GM19452 (cell line): ENCODE measurements around the gene SHANK2.
"Not testable (repeated sequence)": the region's sequence is repeated elsewhere in the genome, so short reads cannot be mapped to it uniquely, and the experiment has no call there.

ENCODE experiments used
- ATAC-seq: cut with Tn5 transposase; IDR thresholded peaks from one replicate; pipeline ENCODE4 v1.9.1; 2021; ENCODE audit not compliant: unreplicated experiment

Gene SHANK2

DNA sequence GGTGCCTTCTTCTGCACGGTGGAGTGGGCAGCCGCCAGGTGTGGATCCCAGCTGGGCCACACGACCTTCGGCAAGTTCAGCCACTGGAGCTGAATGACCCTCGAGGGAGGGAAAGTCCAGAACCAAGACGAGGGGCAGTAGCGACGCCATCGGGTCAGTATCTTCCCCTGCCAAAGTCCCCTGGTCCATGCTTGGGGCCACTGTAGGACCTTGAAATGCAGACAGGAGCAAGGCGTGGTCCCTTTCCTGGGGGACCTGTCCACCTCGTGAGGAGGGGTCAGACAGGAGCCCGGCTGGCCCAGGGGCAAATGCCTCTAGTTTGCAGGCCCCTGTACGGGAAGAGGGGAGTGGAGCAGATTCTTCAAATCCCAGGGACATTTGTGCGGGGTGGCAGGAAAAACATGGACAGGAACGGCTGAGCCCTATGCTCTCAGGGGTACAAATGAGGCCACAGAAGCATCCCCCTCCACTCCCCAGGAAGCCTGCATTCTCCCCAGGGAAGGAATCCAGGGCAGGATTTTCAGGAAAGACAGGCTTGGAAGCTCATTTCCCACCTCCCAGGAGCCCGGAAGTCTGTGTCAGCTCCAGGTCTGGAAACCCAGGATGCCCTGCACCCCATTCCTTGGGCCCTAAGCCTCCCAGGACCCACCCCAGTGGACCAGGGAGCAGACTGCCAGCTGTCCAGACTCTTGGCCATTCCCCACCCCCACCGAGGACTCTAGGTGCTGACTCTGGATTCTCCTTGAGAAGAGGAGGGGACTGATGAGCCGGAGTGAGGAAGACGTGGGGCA lies 6.6 kb downstream of the SHANK2 start:
- no peak for ATAC-seq

DNA sequence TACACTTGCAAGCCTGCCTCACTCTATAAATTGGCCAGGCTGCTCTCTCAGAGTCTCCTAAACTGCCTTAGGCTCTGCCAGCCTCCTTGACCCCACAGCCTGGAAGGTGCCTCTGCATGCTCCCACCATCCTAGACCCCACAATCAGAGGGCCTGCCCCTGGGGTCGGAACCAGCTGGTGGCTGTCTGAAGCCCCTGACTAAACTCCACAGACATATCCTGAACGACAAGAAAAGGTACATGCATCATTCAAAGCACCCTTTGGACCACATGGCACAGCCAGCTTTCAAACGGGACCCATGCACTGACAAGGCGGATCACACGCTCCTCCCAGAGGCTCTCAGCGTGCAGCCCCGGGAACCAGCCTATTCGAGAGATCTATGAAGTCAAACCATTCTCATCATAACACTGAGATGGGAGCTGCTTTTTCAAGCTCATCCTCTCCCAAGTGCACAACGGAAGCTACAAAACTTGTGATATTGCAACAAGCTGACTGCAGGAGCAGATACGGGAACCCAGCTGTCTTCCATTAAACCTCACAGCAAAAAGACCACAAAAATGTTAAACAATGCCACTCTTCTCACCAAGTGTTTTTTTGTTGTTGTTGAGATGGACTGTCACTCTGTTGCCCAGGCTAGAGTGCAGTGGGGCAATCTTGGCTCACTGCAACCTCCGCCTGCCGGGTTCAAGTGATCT lies 8.1 kb downstream of the SHANK2 start:
- no peak for ATAC-seq

DNA sequence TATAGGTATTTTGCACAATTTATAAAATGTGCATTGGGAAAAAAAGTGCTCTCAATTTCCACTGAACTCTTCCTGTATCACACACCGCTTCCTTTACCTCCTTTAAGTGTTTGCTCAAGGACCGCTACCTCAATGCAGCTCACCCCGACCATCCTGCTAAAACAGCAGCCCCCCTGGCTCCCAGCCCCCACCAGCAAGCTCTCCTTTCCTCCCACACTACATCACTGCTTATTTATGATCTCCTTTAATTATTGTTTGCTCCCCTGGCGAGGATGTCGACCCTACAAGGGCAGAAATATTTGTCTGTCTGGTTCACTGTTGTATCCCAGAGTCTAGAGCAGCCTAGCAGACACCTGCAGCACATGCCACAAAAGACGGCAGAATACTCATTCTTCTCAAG lies 10.0 kb downstream of the SHANK2 start:
- no peak for ATAC-seq

DNA sequence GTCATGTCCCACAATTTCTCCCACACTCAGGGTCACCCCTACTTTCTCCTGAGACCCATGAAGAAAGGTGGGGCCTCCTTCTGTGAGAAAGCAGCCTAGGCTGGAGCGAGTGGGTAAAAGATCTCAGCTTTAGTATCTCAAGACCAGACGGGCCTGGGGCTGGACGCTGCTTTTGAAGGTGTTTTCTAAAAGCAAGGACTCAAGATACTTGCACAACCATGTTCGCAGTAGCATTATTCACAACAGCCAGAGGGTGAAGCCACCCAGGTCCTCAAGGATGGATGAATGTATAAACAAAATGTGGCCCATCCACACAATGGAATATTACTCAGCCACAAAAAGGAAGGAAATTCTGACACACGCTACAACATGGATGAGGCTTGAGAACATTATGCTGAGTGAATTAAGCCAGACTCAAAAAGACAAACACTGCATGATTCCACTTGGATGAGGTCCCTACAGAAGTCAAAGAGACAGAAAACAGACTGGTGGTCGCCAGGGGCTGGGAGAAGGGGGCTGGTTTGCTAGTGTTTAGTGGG lies 10.6 kb downstream of the SHANK2 start:
- no peak for ATAC-seq

DNA sequence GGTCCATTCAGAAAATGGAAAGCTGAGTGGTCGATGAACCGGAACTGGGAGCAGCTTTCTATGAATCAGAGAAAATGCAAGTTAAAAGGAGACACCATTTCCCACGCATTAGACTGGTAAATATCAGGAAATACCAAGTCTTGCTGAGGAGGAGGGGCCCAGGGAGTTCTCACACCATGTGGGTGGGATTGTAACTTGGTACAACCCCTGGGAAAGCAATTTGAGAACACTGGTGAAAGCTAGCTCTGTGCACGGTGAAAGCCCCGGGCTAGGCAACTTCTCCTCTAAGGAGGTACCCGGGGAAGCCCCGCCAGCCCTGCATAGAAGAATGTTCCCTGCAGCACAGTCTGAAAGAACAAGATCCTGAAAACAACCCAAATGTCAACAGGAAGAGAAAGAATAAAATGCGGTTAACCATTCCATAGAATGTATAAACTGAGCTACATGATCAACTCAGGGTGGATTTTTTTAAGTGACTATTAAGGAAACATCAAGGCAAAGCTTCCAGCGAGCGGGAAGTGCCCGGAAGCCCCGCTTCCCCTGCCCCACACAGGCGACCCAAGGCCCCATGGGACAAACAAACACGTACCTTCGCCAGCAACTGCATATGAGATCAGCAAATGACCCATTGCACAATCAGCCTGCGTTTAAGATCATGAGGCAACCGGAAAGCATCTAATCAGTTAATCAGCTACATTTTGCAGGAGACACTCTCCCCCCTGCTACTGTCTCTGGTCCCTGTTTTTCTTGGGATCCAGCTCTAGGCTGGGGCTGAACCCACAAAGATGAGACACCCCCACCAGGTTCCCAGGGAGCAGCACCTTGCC lies 11.3 kb downstream of the SHANK2 start:
- no peak for ATAC-seq

DNA sequence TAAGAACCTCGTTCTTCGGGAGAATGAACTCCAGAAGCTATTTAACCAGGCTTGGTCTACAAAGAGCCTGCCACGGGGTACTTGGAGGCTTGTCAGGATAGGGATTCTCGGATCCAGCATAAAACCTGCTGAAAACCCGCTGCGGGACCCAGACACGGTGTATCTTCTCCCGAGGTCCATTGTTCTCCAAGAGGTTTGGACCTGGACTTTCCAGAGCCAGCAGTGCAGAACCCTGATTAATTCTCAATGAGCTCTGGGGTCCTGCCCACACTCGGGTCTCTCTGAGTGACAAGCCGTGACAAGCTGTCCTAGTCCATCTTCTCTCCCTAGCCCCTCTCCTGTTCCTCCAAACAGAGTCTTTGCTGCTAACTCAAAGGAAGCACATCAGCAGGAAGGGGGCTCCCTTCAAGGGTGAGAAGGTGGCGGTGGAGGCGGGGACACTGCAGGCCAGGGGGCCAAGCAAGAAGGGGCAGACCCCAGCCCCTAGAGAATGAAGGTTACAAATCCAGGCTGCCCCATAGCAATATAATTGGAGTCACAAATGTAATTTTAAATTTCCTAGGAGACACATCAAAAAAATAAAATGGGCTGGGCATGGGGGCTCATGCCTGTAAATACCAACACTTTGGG lies 12.2 kb downstream of the SHANK2 start:
- ATAC-seq: no peak

DNA sequence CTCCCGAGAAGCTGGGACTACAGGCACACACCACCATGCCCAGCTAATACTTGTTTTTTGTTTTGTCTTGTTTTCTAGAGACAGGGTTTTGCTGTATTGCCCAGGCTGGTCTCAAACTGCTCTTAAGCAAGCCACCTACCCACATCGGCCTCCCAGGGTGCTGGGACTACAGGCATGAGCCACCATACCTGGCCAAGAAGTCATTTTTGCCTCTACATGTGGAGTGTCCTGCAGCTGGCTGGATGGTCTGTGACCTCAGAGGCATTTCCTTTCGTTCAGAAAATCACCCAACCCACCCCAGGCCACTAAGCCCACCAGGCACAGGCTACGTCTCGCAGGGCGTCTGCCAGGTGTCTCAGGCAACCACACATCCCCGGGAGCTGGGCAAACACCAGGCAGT lies 12.8 kb downstream of the SHANK2 start:
- ATAC-seq: no peak

DNA sequence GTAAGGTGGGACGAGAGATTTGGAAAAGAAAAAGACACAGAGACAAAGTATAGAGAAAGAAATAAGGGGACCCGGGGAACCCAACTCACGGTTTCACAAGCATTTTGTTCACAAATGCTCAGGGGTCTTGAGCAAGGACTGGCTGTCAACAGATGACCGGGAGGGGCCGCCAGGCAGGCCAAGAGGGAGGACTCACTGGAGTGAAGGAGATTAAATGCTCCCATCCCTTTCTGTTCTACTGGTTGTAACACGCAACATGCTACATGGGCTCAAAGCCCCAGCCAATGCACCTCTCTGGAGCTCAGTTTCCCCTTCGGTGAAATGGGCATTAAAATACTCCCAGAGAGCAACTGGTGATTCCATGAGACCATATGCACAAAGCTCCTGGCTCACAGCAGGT lies 13.4 kb downstream of the SHANK2 start:
- ATAC-seq: no peak

DNA sequence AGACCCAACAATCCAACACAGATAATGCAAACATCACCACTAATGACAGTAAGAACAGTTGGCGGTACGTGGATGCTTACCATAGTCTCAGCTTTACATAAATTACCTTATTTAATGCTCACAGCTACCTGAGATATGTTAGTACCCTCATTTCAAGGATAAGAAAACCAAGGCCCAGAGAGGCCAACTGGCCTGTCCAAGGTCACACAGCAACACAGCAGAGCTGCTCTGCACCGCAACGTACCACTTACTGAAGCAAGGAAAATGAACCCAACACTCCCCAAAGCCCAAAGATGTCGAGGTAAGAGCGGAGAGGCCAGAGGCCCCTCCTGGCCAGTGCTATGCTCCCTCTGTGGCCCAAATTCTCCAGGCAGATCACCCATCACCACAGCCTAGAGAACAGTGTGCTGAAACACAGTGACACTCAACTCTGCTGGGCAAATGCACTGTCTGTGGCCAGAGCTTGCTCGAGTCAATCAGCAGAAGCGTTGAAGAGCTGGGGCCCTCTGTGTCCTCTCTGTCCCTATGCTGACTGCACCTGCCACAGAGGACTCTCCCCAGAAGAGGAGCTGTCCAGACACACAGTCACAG lies 14.0 kb downstream of the SHANK2 start:
- no peak for ATAC-seq

DNA sequence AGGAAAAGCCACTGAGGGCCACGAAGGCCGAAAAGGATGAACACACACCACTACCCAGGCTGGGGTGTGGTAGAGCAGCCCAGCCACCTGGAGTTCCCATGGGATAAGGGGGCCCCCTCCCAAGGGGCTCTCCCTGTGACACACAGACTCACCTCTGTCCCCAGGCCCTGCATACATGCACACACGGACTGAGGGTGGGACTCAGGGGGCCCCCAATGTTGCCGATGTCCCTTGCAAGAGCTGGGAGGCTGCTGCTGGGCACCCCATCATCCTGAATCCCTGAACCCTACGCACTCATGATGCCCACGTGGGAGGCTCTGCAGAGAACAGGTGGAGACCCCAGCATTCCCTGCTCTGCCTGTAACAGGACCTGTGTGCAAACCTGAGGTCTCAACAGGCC lies 14.5 kb downstream of the SHANK2 start:
- ATAC-seq: no peak

DNA sequence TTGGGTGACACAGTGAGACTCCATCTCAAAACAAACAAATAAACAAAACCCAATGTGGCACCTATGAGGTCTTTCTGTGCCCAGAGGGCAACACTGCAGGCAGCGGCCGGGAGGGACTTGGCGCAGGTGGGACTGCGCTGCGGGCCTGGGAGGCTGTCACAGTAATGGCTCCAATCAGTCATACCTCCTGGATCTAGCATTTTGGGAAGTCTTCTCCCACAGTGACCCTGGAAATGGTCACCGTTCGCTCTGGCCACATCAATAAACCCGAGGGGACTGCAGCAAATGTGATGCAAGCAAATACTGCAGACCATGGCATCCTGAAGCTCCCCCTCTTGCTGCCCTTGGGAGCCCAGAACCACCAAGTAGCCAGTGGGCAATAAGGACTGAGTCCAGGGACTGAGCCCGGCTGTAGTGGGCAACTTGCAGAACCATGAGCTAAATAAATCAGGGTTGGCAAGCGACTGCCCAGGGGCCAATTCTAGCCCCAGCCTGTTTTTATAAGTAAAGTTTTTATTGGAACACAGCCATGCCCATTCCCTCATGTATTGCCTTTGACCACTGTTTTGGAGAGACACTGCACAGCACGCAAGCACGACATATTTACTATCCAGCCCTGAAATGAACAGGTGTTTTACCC lies 15.4 kb downstream of the SHANK2 start:
- ATAC-seq: no peak

DNA sequence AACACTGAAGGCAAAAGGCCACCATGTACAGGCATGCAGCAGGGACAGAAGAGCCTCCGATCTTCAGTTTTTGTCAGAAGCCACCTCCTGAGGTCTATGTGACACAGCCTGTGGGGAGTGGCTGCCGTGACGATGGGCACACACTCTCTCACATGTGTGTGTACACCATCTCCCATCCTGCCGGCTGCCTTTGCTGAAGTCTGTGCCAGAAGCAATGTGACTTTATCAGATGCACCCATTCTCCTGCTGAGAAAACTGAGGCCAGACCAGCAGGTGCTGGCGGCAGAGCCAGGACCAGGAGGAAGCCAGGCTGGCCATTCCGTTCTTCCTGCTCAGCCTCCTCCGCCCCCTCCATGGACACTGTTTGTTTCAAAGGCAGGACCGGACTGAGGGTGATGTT lies 16.7 kb downstream of the SHANK2 start:
- ATAC-seq: no peak

DNA sequence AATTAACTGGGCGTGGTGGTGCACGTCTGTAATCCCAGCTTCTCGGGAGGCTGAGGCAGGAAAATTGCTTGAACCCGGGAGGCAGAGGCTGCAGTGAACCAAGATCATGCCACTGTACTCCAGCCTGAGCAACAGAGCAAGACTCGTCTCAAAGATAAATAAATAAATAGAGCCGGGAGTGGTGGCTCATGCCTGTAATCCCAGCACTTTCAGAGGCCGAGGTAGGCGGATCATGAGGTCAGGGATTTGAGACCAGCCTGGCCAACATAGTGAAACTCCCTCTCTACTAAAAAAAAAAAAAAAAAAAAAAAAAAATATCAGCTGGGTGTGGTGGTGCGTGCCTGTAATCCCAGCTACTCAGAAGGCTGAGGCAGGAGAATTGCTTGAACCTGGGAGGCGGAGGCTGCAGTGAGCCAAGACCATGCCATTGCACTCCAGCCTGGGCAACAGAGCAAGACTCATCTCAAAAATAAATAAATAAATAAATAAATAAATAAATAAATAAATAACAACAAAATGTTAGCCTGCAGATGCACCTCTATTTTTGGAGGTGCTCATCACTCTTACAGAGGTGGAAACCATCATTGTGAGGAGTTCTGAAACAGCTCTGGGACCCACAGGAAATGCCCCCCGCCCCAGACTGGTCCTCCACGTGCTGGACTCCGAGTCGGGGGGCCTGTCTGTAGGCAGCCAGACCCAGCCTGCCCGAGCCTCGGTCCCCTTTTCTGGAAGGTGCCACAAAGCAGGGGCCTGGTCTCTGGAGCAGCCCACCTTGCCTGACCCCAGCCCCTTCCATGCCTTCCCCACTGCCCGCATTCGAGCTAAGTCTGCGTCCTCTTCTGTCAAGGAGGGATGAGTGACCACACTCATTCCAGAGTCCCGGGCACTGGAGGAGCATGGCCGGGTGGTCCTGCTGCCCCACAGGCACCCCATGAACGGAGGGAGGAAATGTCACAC lies 18.2 kb downstream of the SHANK2 start:
- ATAC-seq: not testable (repeated sequence)

DNA sequence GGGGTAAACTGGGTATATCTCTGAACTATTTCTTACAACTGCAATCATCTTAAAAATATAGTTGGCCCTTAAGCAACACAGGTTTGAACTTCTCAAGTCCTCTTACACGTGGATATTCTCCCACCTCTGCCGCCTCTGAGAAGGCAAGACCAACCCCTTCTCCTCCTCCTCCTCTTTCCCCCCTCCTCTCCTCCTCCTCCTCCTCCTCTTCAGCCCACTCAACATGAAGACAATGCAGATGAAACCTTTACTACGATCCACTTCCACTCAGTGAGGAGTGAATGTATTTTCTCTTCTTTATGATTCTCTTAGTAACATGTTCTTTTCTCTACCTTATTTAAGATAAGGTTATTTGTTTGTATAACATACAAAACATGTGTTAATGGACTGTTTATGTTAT lies 20.0 kb downstream of the SHANK2 start:
- ATAC-seq: no peak

DNA sequence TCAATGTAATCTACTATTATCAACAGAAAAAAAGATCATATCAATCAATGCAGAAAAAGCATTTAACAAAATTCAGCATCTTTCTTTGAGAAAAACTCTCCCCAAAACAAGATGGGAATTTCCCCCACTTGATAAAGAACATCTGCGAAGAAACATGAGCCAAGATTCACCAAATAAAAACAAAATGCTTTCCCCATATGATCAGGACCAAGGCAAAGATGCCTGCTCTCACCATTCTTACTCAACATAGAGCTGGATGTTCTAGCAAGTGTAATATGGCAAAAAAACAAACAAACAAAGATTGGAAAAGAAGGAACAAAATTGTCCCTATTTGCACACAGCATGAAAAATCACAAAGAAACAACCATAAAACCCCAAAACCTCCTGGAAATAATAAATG lies 23.4 kb downstream of the SHANK2 start:
- no peak for ATAC-seq

DNA sequence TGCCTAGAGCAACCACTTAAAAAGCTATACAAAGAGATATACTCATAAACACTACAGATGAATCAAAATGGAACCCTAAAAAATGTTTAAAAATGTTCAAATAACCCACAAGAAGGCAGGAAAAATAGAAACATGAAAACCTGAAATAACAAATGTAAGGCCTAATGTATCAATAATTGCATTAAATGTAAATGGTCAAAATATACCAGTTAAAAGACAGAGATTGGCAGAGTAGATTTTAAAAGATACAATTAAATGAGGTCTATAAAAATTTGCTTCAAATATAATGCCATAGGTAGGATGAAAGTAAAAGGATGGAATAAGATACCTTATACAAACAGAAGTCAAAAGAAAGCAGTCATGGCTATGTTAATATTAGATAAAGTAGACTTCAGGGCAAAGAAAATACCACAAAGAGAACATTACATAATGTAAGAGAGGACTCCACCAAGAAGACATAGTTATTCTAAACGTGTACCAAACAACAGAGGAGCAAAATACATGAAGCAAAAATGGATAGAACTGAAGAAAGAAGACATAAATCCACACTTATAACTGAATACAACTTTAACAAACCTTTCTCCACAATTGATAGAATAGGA lies 25.2 kb downstream of the SHANK2 start:
- no peak for ATAC-seq

DNA sequence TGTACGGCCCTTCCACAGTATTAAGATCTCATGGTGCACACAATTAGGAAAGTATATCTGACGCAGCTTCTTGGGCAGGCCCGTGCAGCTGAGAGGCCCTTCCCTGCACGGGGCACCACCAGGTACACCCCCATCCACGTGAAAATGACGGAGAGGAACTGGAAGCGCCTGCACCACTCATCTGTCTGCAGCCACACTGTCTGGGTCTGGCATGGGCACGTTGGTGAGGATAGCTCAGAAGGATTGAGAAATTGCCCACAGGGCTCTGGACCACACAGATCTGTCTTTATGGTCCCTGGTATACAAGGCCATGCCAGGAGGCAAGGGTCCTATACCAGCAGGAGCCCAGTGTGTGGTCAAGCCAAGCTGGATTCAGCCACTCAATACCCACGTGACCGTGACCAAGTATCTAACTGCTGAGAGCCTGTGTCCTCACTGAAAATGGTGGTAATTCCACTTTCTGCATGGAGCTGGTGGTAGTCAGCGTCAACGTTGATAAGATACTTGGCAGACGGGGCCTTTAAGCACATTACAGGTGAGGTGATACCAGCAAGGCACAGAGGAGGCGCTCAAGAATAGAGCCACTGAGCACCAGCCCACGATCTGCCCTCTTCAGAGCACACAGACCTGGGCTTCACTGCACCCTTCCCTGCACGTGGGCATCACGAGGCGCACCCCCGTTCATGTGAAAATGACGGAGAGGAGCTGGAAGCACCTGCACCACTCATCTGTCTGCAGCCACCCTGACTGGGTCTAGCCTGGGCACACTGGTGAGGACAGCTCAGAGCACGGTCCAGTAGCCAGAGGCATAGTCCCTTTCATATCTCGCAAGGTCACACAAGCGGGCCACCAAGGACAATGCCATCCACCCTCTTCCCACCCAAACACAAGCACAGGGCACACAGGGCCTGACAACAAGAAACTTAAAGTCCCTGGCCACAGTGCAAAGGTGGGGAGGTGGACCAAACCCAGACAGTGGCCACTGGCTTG lies 28.4 kb downstream of the SHANK2 start:
- no peak for ATAC-seq

DNA sequence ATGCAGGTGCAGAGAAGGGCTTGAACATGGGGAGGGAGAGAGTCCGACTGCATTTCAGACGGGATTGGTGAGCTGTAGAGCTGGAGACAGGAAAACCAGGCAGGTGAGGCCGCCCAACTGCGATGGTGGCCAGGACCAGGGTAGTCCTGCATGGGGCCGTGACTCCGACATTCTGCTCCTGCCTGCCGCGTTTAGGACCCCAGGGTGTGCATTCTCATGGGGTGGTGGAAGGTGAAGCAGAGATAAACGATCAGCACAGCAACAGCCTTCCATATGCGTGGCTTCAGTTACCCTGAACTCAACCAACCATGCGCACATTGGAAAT lies 29.3 kb downstream of the SHANK2 start:
- ATAC-seq: no peak
